Hindlimb muscle (tissue), 1 donor: ENCODE measurements around the gene DCC. TPM values are rescaled to one million over a fixed set of nuclear protein-coding genes. Genes with fewer than 3 reads are reported as not detected.
"Not testable (repeated sequence)": the region's sequence is repeated elsewhere in the genome, so short reads cannot be mapped to it uniquely, and the experiment has no call there.

ENCODE experiments used
- DNase-seq: peaks from one replicate; pipeline ENCODE4 v3.0.0-alpha.2; 2013
- polyA plus RNA-seq: library from polyadenylated mRNA; unstranded; fragments of 120-200 nt; gene quantifications from one replicate; pipeline ENCODE4 v1.2.1, GENCODE V29; 2013; ENCODE audit not compliant: insufficient read length

DCC gene
- polyA plus RNA-seq, 1 donor = 0.14 TPM

GRCh38 chr18:53441761-53442414 is 1101.9 kb downstream of the DCC start:
- no peak for DNase-seq

DNA sequence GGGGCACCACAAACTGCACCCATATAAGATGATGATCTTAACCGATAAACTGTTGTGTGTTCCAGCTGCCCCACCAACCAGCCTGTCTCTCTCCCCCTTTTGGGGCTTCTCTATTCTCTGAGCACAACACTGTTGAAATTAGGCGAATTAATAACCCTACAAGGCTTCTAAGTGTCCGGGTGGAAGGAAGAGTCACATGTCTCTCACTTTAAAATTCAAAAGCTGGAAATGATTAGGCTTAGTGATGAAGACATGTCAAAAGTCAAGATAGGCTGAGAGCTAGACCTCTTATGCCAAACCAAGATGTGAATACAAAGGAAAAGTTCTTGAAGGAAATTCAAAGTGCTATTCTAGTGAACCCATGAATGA is 1102.4 kb downstream of the DCC start:
- no peak for DNase-seq

GRCh38 chr18:53443336-53443735 is 1103.3 kb downstream of the DCC start:
- no peak for DNase-seq

DNA sequence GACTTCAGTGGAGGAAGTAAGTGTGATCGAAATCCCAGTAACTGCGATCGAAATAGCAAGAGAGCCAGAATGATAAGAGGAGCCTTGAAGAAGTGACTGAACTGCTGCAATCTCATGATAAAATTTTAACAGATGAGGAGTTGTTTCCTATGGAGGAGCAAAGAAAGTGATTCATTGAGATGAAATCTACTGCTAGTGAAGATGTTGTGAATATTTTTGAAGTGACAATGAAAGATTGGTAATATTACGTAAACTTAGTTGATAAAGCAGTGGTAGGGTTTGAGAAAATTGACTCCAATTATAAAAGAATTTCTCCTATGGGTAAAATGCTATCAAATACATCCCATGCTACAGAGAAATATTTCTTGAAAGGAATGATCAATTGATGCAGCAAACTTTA is 1103.8 kb downstream of the DCC start:
- no peak for DNase-seq

DNA sequence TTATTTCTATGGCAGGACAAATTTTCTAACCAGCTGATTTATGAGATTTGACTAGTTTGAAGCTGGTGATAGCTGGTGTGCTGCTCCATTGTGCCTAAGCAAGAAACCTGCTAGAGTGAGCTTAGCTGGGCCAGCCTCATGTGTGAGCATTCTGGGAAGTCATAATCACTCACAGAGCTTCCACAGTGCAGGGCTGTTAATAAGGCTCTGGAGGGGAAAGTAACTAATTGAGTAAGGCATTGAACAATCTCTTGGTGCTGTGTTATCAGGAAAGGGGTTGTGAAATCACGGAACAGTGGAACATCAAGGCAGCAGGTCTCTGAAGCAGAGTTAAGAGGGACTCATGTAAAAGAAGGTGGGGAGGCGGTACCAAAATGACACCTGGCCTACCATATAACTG is 1111.9 kb downstream of the DCC start:
- DNase-seq = no peak

GRCh38 chr18:53457068-53457467 is 1117.1 kb downstream of the DCC start:
- DNase-seq = no peak

DNA sequence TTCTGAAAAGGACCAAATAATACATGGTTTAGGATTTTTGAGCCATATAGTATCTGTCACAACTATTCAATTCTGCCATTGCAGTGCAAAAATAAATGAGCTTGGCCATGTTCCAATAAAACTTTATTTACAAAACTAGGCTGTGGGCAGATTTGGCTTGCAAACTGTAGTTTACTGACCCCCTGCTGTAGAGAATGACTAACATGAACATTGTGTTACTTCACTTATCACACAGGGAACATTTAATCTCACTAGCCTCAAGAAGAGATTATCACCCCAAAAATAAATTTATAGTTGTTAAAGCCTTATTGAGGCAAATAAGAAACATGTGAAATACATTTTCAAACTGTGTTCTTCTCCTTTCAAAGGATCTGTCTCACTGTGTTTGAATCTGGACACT is 1118.3 kb downstream of the DCC start:
- no peak for DNase-seq

DNA sequence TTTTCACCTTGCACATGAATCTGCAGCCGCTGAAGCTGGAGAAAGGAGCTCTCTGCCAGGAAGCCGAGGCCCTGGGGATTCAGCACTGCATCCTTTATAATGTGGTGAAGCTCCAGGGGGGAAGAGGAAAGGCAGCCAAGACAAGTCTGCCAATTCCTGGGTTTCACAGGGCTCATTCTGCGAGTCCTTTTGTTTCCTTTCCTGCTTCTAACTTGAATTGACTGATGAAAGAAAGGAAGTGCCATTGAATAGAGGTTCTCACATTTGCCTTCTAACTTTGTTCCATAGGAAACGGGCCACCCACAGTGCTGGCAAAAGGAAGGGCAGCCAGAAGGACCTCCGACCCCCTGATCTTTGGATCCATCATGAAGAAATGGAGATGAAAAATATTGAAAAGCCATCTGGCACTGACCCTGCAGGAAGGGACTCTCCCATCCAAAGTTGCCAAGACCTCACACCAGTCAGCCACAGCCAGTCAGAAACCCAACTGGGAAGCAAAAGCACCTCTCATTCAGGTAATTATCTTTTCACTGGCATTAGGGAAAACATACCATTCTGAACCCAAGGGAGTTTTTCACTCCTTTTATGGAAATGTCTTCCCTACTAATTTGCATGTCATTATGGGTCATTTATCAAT is 1119.1 kb downstream of the DCC start:
- DNase-seq = no peak

DNA sequence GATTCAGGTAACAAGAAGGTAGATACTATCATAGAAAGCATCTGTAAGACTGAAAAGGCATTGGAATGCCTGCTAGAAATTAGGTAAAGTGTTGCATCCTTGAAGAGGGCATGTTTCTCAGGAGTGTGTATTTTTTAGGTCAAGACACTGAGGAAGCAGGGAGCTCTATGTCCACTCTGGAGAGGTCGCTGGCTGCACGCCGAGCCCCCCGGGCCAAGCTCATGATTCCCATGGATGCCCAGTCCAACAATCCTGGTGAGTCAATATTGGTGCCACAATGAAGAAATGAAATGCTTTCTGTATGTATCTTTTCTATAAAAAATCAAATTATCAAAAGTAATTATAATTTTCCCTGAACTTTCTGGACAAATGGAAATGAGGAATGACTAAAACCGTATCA is 1127.8 kb downstream of the DCC start:
- no peak for DNase-seq

GRCh38 chr18:53468173-53468572 is 1128.2 kb downstream of the DCC start:
- DNase-seq = not testable (repeated sequence)

GRCh38 chr18:53472546-53472945 is 1132.5 kb downstream of the DCC start:
- no peak for DNase-seq

- no peak for DNase-seq
Measured at GRCh38 chr18:53478155-53478554, 1138.2 kb downstream of the DCC start.

GRCh38 chr18:53486296-53486695 is 1146.3 kb downstream of the DCC start:
- DNase-seq = no peak

- DNase-seq = no peak
Measured at GRCh38 chr18:53489266-53489665, 1149.3 kb downstream of the DCC start.

GRCh38 chr18:53490019-53490418 is 1150.0 kb downstream of the DCC start:
- DNase-seq = no peak

GRCh38 chr18:53496028-53496427 is 1156.0 kb downstream of the DCC start:
- DNase-seq = no peak

DNA sequence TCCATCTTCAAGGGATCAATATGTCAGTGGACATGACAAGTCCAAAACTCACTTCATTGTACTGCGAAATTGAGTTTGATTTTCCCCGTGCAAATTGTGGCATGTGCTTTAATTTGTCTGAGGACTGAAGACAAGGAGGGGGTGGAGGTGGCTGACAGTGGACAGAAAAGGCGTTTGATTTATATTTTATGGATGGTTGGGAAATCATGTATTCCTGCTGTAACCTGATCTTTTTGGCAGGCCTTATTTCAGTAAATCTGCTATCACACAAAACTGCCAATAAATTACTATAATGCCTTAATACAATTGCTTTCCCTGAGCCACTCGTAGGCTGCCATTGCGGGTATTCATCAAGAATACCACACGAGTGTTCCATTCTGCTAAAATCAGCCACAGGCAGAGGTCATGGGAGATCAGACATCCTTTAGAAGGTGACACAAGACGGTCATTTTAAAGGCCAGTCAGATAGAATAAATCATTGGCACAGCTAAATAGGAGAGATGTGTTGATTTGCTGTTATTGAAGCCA is 1164.0 kb downstream of the DCC start:
- no peak for DNase-seq

DNA sequence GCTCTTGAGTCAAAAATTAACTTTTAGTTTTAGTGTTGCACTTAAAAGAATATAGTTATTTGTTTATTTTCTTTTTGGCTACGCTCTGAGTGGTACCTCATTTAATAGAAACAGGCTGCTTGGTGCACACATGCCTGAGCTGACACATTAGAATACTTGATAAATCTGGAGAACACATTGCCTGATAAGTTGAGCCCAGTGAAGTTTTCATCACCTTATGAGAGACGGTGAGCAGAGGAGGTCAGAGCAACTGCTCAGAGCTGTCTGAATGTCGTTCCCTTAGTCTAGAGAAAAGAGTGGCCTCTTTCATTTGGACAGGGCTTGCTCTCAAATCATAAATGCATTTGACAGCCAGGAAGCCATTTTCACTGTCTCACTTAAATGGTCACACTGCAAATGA is 1168.5 kb downstream of the DCC start:
- no peak for DNase-seq

DNA sequence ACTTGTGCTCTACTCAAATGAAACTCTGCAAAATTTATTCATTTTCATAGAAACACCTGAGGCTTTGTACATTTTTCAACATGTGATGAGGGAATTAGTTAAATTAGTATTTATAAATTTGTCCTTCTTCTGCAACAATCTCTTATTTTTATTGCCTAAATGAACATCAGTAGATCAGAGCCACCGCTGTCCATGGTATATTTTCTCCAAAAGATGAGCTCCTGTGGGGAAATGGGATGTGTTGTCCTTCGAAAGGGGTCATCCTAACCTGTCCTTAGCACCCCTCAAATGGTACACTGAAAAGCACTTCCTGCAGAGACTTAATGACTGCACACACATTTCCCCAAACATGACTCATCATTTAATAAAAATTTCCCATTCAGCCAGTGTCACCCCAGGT is 1169.9 kb downstream of the DCC start:
- DNase-seq = no peak

GRCh38 chr18:53511725-53512124 is 1171.7 kb downstream of the DCC start:
- not testable (repeated sequence) for DNase-seq

- DNase-seq = no peak
Measured at GRCh38 chr18:53521068-53521467, 1181.1 kb downstream of the DCC start.

- no peak for DNase-seq
Measured at GRCh38 chr18:53526101-53526870, 1186.3 kb downstream of the DCC start.

GRCh38 chr18:53527365-53527764 is 1187.4 kb downstream of the DCC start:
- no peak for DNase-seq

GRCh38 chr18:53531187-53531586 is 1191.2 kb downstream of the DCC start:
- DNase-seq = no peak
